K562 (cell line): Measurements from ENCODE around the gene PEX5L.

Experiments used
- CTCF ChIP-seq, 3 experiments: IDR thresholded peaks in 2 of 3; conservative IDR thresholded peaks in 1 of 3; 2 replicates each; pipeline ENCODE4 v1.5.1; 2011 to 2012; ENCODE audit warnings: low read length in 3 of 3, mild to moderate bottlenecking in 3 of 3, control low read depth in 2 of 3, improper control_type of control experiment in 1 of 3, inconsistent platforms in 1 of 3, low read depth in 1 of 3, mixed read lengths in 1 of 3, moderate library complexity in 1 of 3; ENCODE audit not compliant: insufficient read depth in 2 of 3
- EP300 ChIP-seq: IDR thresholded peaks from 2 replicates; pipeline ENCODE4 v1.6.1; 2012; ENCODE audit warnings: low read length, improper control_type of control experiment
- FOXK2 ChIP-seq, 2 experiments: fragments of 450-650 bp; IDR thresholded peaks in 1 of 2; conservative IDR thresholded peaks in 1 of 2; 2 replicates each; pipeline ENCODE4 v1.6.1; 2016; ENCODE audit warnings: low read depth in 2 of 2, mild to moderate bottlenecking in 1 of 2
- GABPA ChIP-seq: fragments of 200-800 bp; sonication (Bioruptor generic); conservative IDR thresholded peaks from 2 replicates; pipeline ENCODE4 v1.6.1; 2016; ENCODE audit warnings: low read depth, missing genetic modification characterization, missing compliant biosample characterization
- HDAC6 ChIP-seq: IDR thresholded peaks from 2 replicates; pipeline ENCODE4 v1.6.1; 2012; ENCODE audit warnings: low read depth, mild to moderate bottlenecking, control low read depth, inconsistent platforms, low read length, moderate library complexity
- HMGXB4 ChIP-seq: sonication (generic); formaldehyde crosslinking; IDR thresholded peaks from 2 replicates; pipeline ENCODE4 v1.8.1; 2023; ENCODE audit warnings: mild to moderate bottlenecking, missing genetic modification reagents
- POLR2A ChIP-seq: fragments of 450-650 bp; conservative IDR thresholded peaks from 2 replicates; pipeline ENCODE4 v1.6.1; 2016
- RB1 ChIP-seq: fragments of 450-650 bp; IDR thresholded peaks from 2 replicates; pipeline ENCODE4 v1.6.1; 2017; ENCODE audit warnings: low read depth, mild to moderate bottlenecking
- RBM22 ChIP-seq: fragments of 200-400 bp; formaldehyde crosslinking; IDR thresholded peaks from 2 replicates; pipeline ENCODE4 v1.6.1; 2018; ENCODE audit warnings: low read length, low read depth; ENCODE audit not compliant: poor library complexity, severe bottlenecking
- TAF1 ChIP-seq: IDR thresholded peaks from 2 replicates; pipeline ENCODE4 v1.6.1; 2011; ENCODE audit warnings: mild to moderate bottlenecking, low read length, moderate library complexity; ENCODE audit not compliant: insufficient read depth, control insufficient read depth, severe bottlenecking; ENCODE audit errors: extremely low read depth
- ZNF431 ChIP-seq: sonication (generic); formaldehyde crosslinking; IDR thresholded peaks from 2 replicates; pipeline ENCODE4 v1.8.0; 2022; ENCODE audit warnings: mild to moderate bottlenecking, missing genetic modification reagents

- TF ChIP-seq HMGXB4 (CRISPR knock-in tag) (no peak), RBM22 (no peak), RB1 (no peak), HDAC6 (no peak), CTCF (IDR thresholded peaks at IDR 0.05 in 2 of 3, conservative IDR thresholded peaks at IDR 0.05 in 1 of 3; ENCODE audit: insufficient read depth in 2 of 3, low read depth in 1 of 3, low read length in 3 of 3) (peak in 1 of 3 experiments; percentile 11; a peak in 1 of 6 replicates), POLR2A (no peak), GABPA (no peak), ZNF431 (CRISPR knock-in tag) (no peak), TAF1 (no peak), EP300 (no peak), FOXK2 (conservative IDR thresholded peaks at IDR 0.05 in 1 of 2, IDR thresholded peaks at IDR 0.05 in 1 of 2; ENCODE audit: low read depth in 2 of 2) (no peak)
Observed at GRCh38 chr3:179872842-179873241, 163.9 kb downstream of the PEX5L start.
